Measurements from ENCODE around the gene TMTC3.
"Not testable (repeated sequence)": the region's sequence is repeated elsewhere in the genome, so short reads cannot be mapped to it uniquely, and the experiment has no call there.

Gene TMTC3

GRCh38 chr12:88167384-88167783, 25.3 kb downstream of the TMTC3 start:
- no peak for DNase-seq

GRCh38 chr12:88172844-88173407, 30.8 kb downstream of the TMTC3 start:
- DNase-seq, result no peak

- no peak for DNase-seq
Measured at GRCh38 chr12:88175544-88175943, 33.4 kb downstream of the TMTC3 start.

GRCh38 chr12:88179436-88180014, 37.4 kb downstream of the TMTC3 start:
- no peak for DNase-seq

DNA sequence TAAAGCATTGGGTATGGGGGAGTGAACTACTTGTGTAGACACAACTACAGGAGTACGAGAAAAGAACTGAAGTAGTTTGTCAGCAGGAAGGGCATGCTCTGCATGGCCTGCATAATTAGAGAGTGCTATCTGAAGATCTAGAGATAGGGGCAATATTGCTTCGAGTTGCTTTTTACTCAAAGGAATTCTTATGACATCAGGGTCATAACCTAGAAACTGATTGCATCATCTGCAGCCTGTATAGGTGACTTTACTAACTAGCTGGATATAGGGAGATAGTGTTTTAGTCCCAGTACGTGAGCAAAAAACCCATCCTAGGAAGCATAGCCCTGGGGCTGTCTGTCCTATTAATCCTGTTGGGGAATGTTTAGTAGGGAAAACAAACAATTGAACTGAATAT, 39.8 kb downstream of the TMTC3 start:
- DNase-seq, result no peak

- DNase-seq, result no peak
Measured at GRCh38 chr12:88182416-88182815, 40.3 kb downstream of the TMTC3 start.

GRCh38 chr12:88184196-88184595, 42.1 kb downstream of the TMTC3 start:
- DNase-seq, result no peak

GRCh38 chr12:88185279-88185678, 43.2 kb downstream of the TMTC3 start:
- DNase-seq, result no peak

DNA sequence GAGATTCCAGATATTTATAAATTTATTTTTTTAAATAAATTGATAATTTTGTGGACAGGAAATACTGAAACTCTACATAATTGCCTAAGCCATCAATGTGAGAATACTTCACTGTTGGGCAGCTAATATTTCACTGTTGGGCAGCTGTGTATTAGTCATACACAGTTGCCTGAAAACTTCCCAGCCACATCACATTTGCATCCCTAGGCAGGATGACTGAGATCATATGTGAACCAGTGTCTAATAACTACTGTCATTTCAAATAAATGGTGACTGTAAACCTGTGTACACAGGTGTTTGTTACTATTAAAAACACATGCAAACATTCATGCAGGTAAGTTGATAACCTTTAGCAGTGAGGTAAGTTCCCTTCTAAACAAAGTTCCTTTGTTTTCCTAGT, 43.9 kb downstream of the TMTC3 start:
- no peak for DNase-seq

GRCh38 chr12:88187571-88187970, 45.5 kb downstream of the TMTC3 start:
- DNase-seq, result no peak

DNA sequence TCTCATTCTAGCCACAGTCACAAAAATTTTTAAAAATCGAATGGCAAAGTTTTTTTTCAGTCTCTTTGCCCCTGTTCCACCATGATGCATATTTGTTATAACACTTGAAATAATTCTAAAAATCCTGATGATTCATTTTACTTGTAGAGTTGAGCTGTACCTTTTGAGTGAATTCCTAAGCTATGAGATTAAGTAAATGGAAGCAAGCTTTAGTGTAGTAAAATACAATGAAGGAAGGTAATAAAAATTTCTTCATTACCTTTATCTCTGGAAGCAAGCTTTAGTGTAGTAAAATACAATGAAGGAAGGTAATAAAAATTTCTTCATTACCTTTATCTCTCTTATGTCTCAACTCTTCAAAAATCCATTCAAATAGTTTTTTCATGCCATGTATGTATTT, 46.1 kb downstream of the TMTC3 start:
- no peak for DNase-seq

DNA sequence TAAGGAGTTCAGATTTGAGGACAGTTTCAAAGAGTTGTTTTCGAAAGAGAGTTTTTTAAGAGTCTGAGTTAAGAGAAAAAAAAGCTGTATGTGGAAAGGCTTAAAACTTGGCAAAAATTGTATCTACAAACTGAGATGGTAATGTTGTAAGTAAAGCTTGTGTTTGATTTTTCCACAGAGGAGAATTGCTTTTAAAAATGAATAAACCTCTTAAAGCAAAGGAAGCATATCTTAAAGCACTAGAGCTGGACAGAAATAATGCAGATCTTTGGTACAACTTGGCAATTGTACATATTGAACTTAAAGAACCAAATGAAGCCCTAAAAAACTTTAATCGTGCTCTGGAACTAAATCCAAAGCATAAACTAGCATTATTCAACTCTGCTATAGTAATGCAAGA, 50.3 kb downstream of the TMTC3 start:
- DNase-seq, result no peak

DNA sequence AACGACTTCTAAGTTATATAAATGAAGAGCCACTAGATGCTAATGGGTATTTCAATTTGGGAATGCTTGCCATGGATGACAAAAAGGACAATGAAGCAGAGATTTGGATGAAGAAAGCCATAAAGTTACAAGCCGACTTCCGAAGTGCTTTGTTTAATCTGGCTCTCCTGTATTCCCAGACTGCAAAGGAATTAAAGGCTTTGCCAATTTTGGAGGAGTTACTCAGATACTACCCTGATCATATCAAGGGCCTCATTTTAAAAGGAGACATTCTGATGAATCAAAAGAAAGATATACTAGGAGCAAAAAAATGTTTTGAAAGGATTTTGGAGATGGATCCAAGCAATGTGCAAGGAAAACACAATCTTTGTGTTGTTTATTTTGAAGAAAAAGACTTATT, 52.8 kb downstream of the TMTC3 start:
- no peak for DNase-seq

DNA sequence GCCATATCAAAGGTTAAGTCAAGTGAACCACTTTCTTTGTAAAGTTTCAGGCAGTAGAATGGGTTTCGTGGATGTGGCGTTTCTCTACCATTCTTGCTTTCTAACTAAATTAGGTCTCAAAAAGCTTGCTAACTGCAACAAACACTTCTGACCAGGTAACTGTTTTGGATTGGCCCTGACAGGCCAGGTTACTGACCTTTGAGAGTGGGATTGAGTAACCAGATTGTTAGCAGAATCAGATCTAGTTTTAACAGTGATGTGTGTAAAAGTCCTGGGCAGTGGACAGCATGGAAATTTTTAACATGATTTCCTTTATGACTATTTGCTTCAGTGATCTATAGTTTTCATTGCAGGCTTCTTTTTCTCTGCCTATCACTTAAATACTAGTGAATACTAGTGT, 57.9 kb downstream of the TMTC3 start:
- no peak for DNase-seq

DNA sequence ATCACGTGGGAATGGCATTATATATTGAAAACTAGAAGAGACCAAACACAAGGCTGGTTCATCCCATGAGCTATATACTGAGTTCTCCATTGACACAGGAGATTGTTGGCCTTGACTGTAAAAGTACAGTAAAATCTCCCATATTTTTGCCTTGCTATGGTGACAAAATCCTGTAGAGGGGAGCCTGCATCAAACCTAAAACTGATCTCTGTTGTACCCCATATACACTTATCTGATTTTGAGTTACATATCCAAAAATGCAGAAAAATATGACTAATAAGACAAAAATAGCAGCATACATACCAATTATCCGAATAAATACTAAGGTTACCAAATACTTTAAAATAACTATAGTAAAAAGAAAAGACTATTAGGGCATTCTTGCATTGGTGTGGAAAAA, 60.4 kb downstream of the TMTC3 start:
- DNase-seq, result no peak

GRCh38 chr12:88206601-88207000, 64.5 kb downstream of the TMTC3 start:
- no peak for DNase-seq

- no peak for DNase-seq
Measured at GRCh38 chr12:88207921-88208620, 66.0 kb downstream of the TMTC3 start.

DNA sequence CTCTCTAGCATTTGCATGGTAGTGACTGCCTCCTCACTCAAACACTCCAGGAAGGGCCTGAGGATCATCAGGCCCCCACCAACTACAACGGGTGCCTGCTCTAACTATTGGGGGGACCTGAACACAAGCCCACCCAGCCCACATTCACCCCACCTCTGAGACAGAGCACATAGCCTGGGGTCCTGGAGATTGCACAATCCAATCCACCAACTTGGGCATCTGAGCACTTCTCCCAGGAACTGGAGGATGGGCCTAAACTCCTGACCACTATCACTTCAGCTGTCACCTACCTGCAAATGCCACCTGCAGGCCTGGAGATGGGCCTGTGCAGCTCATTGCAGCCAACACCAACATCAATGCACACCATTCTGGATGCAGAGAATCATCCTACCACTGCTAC, 66.6 kb downstream of the TMTC3 start:
- no peak for DNase-seq

- not testable (repeated sequence) for DNase-seq
Measured at GRCh38 chr12:88210311-88210710, 68.2 kb downstream of the TMTC3 start.

- no peak for DNase-seq
Measured at GRCh38 chr12:88218293-88218692, 76.2 kb downstream of the TMTC3 start.

DNA sequence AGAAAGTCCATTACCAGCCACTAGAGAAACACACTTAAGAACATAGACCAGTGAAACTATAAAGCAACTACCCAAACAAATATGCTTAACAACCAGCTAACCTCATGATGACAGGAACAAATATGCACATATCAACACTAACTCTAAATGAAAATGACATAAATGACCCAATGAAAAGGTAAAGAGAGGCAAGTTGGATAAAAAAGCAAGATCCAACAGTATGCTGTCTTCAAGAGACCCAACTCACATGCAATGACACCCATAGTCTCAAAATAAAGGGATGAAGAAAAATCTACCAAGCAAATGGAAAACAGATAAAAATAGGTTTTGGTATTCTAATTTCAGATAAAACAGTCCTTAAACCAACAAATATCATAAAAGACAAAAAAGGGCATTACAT, 77.8 kb downstream of the TMTC3 start:
- DNase-seq, result no peak

GRCh38 chr12:88223519-88223918, 81.4 kb downstream of the TMTC3 start:
- no peak for DNase-seq

DNA sequence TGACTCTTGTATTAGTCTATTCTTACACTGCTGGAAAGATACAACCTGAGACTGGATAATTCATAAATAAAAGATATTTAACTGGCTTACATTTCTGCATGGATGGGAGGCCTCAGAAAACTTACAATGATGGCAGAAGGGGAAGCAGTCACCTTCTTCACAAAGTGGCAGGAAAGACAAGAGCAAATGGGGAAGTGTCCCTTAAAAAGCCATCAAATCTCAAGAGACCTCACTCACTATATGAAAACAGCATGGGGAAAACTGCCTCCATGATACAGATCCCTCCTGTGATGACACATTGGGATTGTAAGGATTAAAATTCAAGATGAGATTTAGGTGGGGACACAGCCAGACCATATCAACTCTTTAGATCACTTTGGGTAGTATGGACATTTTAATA, 83.7 kb downstream of the TMTC3 start:
- DNase-seq, result no peak

DNA sequence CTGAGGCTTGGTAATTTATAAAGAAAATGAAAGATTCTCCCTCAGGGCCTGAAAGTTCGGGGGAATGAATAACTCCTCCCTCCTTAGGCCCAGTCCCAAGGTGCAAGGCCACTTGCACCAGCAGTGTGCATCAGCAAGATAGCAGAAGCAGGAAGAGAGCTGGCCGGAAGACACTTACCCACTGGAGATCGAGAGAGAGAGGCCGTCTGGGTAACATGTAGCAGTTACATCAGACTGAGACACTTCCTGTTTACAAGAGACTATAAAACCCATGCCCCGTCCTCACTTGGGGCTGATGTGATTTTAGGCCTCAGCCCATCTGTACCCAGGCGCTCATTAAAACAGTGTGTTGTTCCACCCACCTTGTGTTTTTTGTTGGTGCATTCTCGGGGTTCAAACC, 85.2 kb downstream of the TMTC3 start:
- no peak for DNase-seq

- DNase-seq, result no peak
Measured at GRCh38 chr12:88227871-88228270, 85.8 kb downstream of the TMTC3 start.

All from activated T-cell treated with anti-CD3 and anti-CD28 coated beads, Interleukin-2, amount 50 U/mL, for 48 hours (primary cell).